Neural progenitor cell (in vitro differentiated cells): Measurements from ENCODE around the gene ECEL1. TPM values are rescaled to one million over a fixed set of nuclear protein-coding genes. Genes with fewer than 3 reads are reported as not detected.
A peak's percentile ranks its signal among the peaks of the same experiment; 100 is the strongest.
"Not testable (repeated sequence)": the region's sequence is repeated elsewhere in the genome, so short reads cannot be mapped to it uniquely, and the experiment has no call there.

Source experiments
- DNase-seq: peaks from one replicate; pipeline ENCODE4 v3.0.0-alpha.2; 2016; ENCODE audit warnings: low spot score
- H2AFZ ChIP-seq: fragments of 200-600 bp; sonication (generic); replicated peaks from 2 replicates; pipeline ENCODE4 v1.6.1; 2016; ENCODE audit warnings: antibody characterized with exemption
- H3F3A ChIP-seq: fragments of 200-600 bp; sonication (generic); 2 replicates; pipeline ENCODE4 v1.6.1; 2016; ENCODE audit warnings: antibody characterized with exemption, low read depth
- H3K27ac ChIP-seq: fragments of 200-600 bp; sonication (generic); 2 replicates; pipeline ENCODE4 v1.5.1; 2016; ENCODE audit warnings: mild to moderate bottlenecking
- H3K27me3 ChIP-seq: fragments of 200-600 bp; sonication (generic); 2 replicates; pipeline ENCODE4 v1.6.1; 2016; ENCODE audit warnings: mild to moderate bottlenecking, moderate library complexity
- H3K36me3 ChIP-seq: fragments of 200-600 bp; sonication (generic); 2 replicates; pipeline ENCODE4 v1.5.1; 2016
- H3K4me1 ChIP-seq: fragments of 200-600 bp; sonication (generic); 2 replicates; pipeline ENCODE4 v1.6.1; 2016; ENCODE audit warnings: mixed run types
- H3K4me2 ChIP-seq: fragments of 200-600 bp; sonication (generic); 2 replicates; pipeline ENCODE4 v1.6.1; 2016
- H3K4me3 ChIP-seq: fragments of 200-600 bp; sonication (generic); 2 replicates; pipeline ENCODE4 v1.5.1; 2016
- H3K79me2 ChIP-seq: fragments of 200-600 bp; sonication (generic); 2 replicates; pipeline ENCODE4 v1.6.1; 2016; ENCODE audit warnings: low read depth
- H3K9ac ChIP-seq: fragments of 200-600 bp; sonication (generic); 2 replicates; pipeline ENCODE4 v1.6.1; 2016
- H3K9me3 ChIP-seq: fragments of 200-600 bp; sonication (generic); 2 replicates; pipeline ENCODE4 v1.5.1; 2016; ENCODE audit warnings: low read depth
- H4K20me1 ChIP-seq: fragments of 200-600 bp; sonication (generic); 2 replicates; pipeline ENCODE4 v1.6.1; 2016; ENCODE audit warnings: low read depth
- H3K27ac Mint-ChIP-seq: 3 replicates; pipeline ENCODE4 v1.8.0; 2021; ENCODE audit warnings: mixed read lengths
- H3K27me3 Mint-ChIP-seq: 2 replicates; pipeline ENCODE4 v1.8.0; 2022; ENCODE audit warnings: low read depth, mild to moderate bottlenecking, inconsistent platforms, moderate library complexity, mixed read lengths; ENCODE audit not compliant: insufficient read depth
- H3K36me3 Mint-ChIP-seq: 3 replicates; pipeline ENCODE4 v1.8.0; 2021; ENCODE audit warnings: mixed read lengths
- H3K4me1 Mint-ChIP-seq: 3 replicates; pipeline ENCODE4 v1.8.0; 2021; ENCODE audit warnings: mixed read lengths
- H3K4me3 Mint-ChIP-seq: 3 replicates; pipeline ENCODE4 v1.8.0; 2021; ENCODE audit warnings: mild to moderate bottlenecking, moderate library complexity, mixed read lengths
- H3K9me3 Mint-ChIP-seq: 3 replicates; pipeline ENCODE4 v1.8.0; 2020; ENCODE audit warnings: mixed read lengths
- EZH2 ChIP-seq: fragments of 200-600 bp; sonication (generic); IDR thresholded peaks from 2 replicates; pipeline ENCODE4 v1.6.1; 2017; ENCODE audit warnings: antibody characterized with exemption, mild to moderate bottlenecking, moderate library complexity
- EZH2phosphoT487 ChIP-seq: fragments of 200-600 bp; sonication (generic); IDR thresholded peaks from 2 replicates; pipeline ENCODE4 v1.6.1; 2017; ENCODE audit warnings: antibody characterized with exemption
- total RNA-seq: library from RNA; depleted of rRNA; stranded (reverse); fragments of >200 nt; gene quantifications from 2 replicates; pipeline ENCODE4 v1.2.3, GENCODE V29; 2015; ENCODE audit warnings: low replicate concordance
- TF ChIP-seq, protein P1 (sequence below): fragments of 200-600 bp; sonication (generic); IDR thresholded peaks from 2 replicates; pipeline ENCODE4 v1.5.1; 2017; ENCODE audit warnings: antibody characterized with exemption, mild to moderate bottlenecking

ECEL1 gene
- total RNA-seq, 1 donor from 2014 or later = 0.84 TPM

DNA sequence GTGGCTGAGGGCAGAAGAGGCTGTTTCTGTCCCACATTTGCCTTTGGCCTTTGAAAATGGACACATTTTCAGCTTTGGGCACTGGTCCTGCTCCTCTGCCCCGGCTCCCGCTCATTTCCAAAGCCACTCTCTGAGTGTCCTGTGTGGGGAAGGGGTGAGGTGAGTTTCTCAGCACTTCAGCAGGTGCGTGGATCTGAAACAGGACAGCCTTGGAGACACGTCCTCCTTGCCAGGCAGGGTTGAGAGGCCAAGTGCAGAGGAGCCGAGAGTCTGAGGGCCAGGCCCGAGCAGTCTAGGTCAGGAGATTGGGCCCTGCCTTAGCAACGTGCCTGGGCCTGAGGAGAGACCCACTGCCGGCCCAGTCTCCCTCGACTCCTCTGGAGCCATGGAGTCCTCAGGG is 53.5 kb downstream of the ECEL1 start:
- H3K4me1 Mint-ChIP-seq = peaks cover 3% of the 10 kb centered on the region
- peaks cover 8% of the 10 kb centered on the region for H3K27me3 Mint-ChIP-seq
- Histone ChIP-seq H3K4me3 (no peak overlapping the region), H3F3A (no peaks in the 10 kb centered on the region), H3K27me3 (no peaks in the 10 kb centered on the region), H3K27ac (no peak overlapping the region), H3K9ac (no peak overlapping the region), H4K20me1 (no peaks in the 10 kb centered on the region), H3K9me3 (no peaks in the 10 kb centered on the region), H3K4me1 (no peaks in the 10 kb centered on the region), H3K79me2 (no peaks in the 10 kb centered on the region), H3K4me2 (no peak overlapping the region), H2AFZ (no peak overlapping the region), H3K36me3 (no peaks in the 10 kb centered on the region)
- H3K27ac Mint-ChIP-seq = no peak overlapping the region
- no peak overlapping the region for H3K4me3 Mint-ChIP-seq
- H3K9me3 Mint-ChIP-seq = no peaks in the 10 kb centered on the region
- H3K36me3 Mint-ChIP-seq = no peaks in the 10 kb centered on the region
- DNase-seq = no peak
- TF ChIP-seq EZH2 = no peak
- TF ChIP-seq, protein P1, sequence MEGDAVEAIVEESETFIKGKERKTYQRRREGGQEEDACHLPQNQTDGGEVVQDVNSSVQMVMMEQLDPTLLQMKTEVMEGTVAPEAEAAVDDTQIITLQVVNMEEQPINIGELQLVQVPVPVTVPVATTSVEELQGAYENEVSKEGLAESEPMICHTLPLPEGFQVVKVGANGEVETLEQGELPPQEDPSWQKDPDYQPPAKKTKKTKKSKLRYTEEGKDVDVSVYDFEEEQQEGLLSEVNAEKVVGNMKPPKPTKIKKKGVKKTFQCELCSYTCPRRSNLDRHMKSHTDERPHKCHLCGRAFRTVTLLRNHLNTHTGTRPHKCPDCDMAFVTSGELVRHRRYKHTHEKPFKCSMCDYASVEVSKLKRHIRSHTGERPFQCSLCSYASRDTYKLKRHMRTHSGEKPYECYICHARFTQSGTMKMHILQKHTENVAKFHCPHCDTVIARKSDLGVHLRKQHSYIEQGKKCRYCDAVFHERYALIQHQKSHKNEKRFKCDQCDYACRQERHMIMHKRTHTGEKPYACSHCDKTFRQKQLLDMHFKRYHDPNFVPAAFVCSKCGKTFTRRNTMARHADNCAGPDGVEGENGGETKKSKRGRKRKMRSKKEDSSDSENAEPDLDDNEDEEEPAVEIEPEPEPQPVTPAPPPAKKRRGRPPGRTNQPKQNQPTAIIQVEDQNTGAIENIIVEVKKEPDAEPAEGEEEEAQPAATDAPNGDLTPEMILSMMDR = no peak

DNA sequence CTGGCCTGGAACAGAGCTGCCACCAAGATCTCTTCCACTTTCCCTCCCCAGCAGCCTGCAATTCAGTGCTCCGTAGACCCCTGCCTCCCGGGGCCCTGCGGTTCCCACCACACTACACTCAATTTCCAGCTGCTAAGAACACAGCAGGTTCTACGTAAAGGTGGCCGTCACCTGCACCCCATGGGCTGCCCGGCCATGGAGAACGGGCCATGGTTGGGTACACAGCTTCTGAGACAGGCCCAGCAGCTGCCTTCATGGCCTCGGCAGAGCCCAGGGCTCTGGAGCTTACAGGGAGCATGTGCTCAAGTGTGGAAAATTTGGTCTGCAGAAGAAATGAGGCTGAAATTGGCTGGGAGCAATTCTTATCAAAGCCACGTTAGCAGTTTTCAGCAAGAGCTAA is 54.0 kb downstream of the ECEL1 start:
- not testable (repeated sequence) for H3K4me1 ChIP-seq, H3K4me3 Mint-ChIP-seq, H3K36me3 ChIP-seq, H4K20me1 ChIP-seq, H3F3A ChIP-seq, H3K4me2 ChIP-seq, H3K4me1 Mint-ChIP-seq, H2AFZ ChIP-seq, H3K79me2 ChIP-seq, H3K27me3 ChIP-seq, H3K4me3 ChIP-seq, DNase-seq, H3K27ac ChIP-seq, H3K9me3 Mint-ChIP-seq, H3K9me3 ChIP-seq, H3K9ac ChIP-seq, H3K36me3 Mint-ChIP-seq
- Mint-ChIP-seq H3K27me3 (peaks cover 10% of the 10 kb centered on the region), H3K27ac (peak overlapping the region; percentile 74)

DNA sequence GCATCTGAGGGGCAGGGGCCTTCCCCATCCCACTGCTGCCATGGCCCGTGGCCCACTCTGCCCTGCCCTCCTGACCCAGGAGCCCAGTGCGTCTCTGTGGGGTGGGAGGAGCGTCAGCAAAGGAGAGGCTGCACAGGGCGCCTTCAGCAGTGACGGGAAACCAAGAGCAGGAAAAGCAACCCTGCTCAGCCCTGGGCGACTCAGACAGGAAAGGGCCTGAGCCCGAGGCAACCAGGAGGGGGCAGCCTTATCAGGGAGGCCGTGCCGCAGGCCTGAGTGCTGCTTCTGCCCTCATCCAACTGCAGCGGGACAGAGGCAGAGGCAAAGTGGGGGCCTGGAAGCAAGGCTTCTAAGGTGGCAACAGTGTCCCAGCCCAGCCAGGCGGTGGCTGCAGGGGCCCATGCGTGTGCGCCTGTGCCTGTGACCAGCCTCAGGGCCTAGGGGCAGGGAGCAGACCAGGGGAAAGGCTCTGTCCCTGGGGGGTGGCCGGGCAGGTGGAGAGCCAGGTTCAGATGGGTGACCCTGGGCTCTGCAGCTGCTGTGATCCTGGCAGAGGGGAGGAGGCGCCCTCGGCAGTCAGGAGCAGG is 54.9 kb downstream of the ECEL1 start:
- Histone ChIP-seq H3K9ac (no peak overlapping the region), H3K4me3 (no peak overlapping the region), H3K9me3 (no peaks in the 10 kb centered on the region), H3K79me2 (no peaks in the 10 kb centered on the region), H2AFZ (peak overlapping the region; percentile 45), H4K20me1 (no peaks in the 10 kb centered on the region), H3F3A (no peaks in the 10 kb centered on the region), H3K4me2 (no peak overlapping the region), H3K27me3 (no peaks in the 10 kb centered on the region), H3K27ac (no peak overlapping the region), H3K36me3 (no peaks in the 10 kb centered on the region), H3K4me1 (no peaks in the 10 kb centered on the region)
- Mint-ChIP-seq H3K9me3 (no peaks in the 10 kb centered on the region), H3K4me1 (peaks cover 3% of the 10 kb centered on the region), H3K27ac (no peak overlapping the region), H3K27me3 (peaks cover 8% of the 10 kb centered on the region), H3K36me3 (no peaks in the 10 kb centered on the region), H3K4me3 (no peak overlapping the region)
- TF ChIP-seq, protein P1 = peak; percentile 52
- TF ChIP-seq EZH2 (no peak), EZH2phosphoT487 (no peak)
- DNase-seq = peak; percentile 45

DNA sequence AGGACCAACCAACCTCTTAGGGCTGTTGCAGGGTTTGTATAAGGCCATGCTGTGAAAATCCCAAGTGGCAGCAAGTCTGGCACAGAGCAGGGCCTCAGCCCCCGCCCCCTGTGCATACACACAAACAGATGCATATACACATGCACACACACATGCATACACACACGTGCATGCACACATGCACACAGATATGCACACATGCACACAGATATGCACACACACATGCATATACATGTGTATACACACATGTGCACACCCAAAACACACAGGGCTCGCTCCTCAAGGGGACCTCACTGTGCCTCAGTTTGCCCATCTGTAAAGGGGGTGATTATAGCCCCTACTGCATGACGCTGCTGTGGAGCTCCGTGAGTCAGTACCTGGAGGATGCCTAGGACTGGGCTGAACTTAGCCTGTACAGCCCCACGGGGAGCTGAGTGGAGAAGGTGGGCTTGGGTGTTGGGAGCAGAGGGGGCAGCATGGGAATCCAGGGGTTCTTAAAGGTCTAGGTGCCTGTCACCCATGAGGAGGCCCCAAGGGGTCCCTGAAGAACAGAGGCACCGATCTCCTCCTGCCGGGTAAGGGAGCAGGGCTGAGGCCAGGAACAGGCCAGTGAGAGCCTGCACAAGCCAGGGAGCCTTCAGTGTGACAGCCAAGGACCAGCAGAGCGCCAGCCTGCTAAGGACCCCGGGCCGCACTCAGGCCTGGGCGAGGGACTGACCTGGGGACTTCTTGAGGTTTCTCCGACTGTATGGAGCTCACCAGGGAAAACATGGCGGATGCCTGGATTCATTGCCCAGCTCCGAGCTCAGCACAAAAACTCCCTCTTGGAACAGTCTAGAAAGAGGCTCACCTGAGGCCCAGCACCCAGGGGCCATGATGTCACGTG is 55.7 kb downstream of the ECEL1 start:
- Histone ChIP-seq H3K36me3 (no peaks in the 10 kb centered on the region), H3K27ac (no peak overlapping the region), H3K9me3 (no peaks in the 10 kb centered on the region), H3F3A (no peaks in the 10 kb centered on the region), H3K4me3 (no peak overlapping the region), H3K4me1 (no peaks in the 10 kb centered on the region), H4K20me1 (no peaks in the 10 kb centered on the region), H2AFZ (peak overlapping the region; percentile 45), H3K79me2 (no peaks in the 10 kb centered on the region), H3K9ac (no peak overlapping the region), H3K4me2 (no peak overlapping the region), H3K27me3 (no peaks in the 10 kb centered on the region)
- H3K9me3 Mint-ChIP-seq = no peaks in the 10 kb centered on the region
- no peaks in the 10 kb centered on the region for H3K36me3 Mint-ChIP-seq
- no peak overlapping the region for H3K4me3 Mint-ChIP-seq
- peaks cover 3% of the 10 kb centered on the region for H3K4me1 Mint-ChIP-seq
- H3K27me3 Mint-ChIP-seq = peaks cover 7% of the 10 kb centered on the region
- TF ChIP-seq EZH2 = no peak
- no peak for DNase-seq
- H3K27ac Mint-ChIP-seq = no peak overlapping the region

Other genes with a start within 250 kb of the ECEL1 start
- not detected in 2 replicates for gene ALPP, start 109.1 kb downstream of the ECEL1 start, total RNA-seq
- not detected in 2 replicates for gene ALPG, start 81.0 kb downstream of the ECEL1 start, total RNA-seq
- gene ALPI, start 31.7 kb downstream of the ECEL1 start, total RNA-seq = not detected in 2 replicates
- not detected in 2 replicates for gene PRSS56, start 32.6 kb upstream of the ECEL1 start, total RNA-seq
- gene CHRND, start 38.3 kb upstream of the ECEL1 start, total RNA-seq = 0.19 TPM in 1 of 2 replicates, not detected in the other
- not detected in 2 replicates for gene CHRNG, start 51.9 kb upstream of the ECEL1 start, total RNA-seq
- 12.2 and 14.6 TPM in 2 replicates for gene TIGD1, start 62.7 kb upstream of the ECEL1 start, total RNA-seq
- gene EIF4E2, start 62.9 kb upstream of the ECEL1 start, total RNA-seq = 72.5 and 97.0 TPM in 2 replicates
- gene EFHD1, start 145.8 kb upstream of the ECEL1 start, total RNA-seq = 5.9 and 7.0 TPM in 2 replicates
- gene GIGYF2, start 209.5 kb upstream of the ECEL1 start, total RNA-seq = 71.4 and 76.3 TPM in 2 replicates